Right renal cortex interstitium (tissue), 3 donors: ENCODE measurements around the gene SPOP. TPM values are rescaled to one million over a fixed set of nuclear protein-coding genes. Genes with fewer than 3 reads are reported as not detected.
"Not testable (repeated sequence)": the region's sequence is repeated elsewhere in the genome, so short reads cannot be mapped to it uniquely, and the experiment has no call there.

Source experiments
- DNase-seq, 3 donors: peaks; one replicate each; pipeline ENCODE4 v3.0.0-alpha.2; 2013; ENCODE audit warnings: low read depth in 3 of 3, low spot score in 2 of 3
- polyA plus RNA-seq, 3 donors: library from polyadenylated mRNA; unstranded; fragments of 120-200 nt; gene quantifications; one replicate each; pipeline ENCODE4 v1.2.1, GENCODE V29; 2013; ENCODE audit not compliant: insufficient read length in 3 of 3

SPOP gene
- polyA plus RNA-seq, 3 donors = 62.8 to 70.9 (median 65.7) TPM

DNA sequence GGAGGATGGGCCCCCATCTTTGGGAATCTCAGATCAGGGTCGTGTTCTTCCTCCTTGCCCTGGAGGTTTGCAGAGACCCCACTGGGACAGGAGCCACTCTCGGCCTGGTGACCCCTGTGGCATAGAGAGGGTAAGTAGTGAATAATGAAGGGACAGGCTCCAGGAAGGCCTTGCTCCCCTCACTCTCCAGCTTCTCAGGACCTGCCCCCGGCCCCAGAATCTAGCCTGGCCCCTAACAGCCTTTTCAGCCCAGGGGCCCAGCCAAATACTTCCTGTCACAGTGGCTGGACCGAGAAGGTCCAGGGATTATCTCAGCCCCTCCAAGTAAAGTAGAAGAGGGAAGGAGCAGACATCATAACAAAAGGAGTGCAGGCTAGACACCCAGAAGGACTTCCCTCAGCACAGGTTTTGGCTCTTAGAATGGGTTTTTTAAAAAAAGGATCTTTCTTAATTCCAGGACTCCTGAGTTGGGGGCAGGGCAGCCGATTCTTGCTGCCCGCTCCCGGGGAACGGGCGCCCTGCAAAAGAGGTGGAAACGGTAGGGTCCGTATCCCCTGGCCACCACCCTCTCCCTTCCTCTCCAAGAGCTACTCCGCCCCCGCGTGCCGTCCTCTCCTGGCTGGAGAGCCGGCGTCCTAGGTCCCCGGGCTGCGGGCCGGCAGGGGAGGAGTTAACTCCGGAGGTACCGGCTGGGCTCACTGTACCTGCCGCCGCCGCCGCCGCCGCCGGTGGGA lies 102.8 kb downstream of the SPOP start:
- DNase-seq = no peak

DNA sequence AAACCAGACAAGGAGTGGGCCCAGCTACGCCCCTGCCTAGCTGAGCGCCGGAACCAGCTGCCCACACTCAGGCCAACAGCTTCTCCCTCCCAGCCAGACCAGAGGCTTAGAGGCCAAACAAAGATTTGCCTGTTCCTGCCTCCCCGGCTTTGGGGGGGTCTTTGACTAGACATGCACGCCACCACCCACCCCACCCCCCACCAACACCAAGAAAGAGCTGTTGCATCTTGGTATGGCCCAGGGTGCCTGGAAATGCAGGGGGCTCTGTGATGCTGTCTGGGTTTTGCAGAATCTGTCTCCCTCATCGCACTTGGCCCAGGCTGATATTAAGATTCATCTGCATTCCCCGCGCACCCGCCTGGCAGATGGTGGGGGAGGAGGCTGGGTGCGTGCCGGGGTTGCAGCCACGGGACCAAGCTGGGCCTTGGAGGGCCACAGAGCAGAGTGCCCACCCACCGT lies 103.5 kb downstream of the SPOP start:
- no peak for DNase-seq

DNA sequence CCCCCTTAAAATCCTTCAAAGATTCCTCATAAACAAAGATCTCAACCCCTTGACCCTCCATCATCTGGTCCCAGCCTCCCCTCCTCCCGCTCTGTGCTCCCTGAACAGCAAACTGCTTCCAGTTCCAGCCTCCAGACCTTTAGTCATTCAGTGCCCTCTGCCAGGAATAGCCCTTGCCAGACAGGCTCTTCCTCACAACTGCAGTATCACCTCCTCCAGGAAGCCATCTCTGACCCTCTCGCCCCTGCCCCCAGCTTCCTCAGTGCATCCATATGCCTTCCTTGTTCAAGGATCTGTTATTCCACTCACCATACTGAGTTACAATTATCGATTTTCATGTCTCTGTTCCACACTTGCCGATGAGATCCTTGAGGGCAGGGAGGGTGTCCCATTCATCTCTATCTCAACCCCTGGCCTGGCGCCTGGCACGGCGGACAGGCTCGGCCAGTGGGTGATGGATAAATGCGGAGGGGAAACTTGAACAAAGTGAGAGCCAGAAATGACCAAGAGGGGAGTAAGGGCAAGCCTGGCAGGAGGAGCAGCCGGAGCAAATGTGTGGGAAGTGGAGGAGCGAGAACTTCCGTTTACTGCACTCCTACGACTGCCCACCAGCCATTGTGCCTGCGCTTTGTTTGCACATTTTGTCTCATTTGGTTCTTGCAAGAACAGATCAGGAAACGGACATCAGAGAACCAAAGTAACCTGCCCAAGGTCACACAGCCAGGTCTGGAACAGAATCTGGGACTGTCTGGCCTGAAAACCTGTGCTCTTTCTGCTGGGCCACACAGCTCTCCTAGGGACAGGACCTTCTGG lies 104.2 kb downstream of the SPOP start:
- DNase-seq = no peak

DNA sequence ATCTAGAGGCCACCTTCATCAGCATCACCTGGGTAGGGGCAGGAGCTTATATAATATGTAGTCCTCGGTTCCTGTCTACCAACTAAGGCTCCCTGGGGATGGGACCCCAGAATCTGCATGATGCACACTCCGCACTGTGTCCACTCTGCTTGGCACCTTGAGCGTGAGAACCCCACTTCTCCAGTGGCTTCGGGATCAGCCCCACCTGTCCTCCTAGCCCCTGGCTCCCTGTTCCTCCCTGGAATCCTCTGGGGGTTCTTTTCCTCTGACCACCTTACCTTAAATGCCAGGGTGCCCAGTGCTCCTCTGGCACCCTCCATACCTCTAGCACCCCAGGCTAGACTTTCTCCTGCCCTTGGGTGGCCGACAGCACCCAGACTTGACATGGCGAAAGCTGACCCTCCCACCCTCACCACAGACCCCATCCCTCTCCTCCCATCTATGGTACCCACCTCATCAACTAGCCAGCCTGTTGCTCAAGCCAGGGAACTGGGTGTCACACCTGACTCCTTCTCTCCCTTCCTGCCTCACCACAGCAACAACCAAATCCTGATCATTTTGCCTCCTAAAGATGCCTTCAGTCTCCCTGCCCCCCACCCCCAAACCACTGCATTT lies 105.0 kb downstream of the SPOP start:
- no peak for DNase-seq

DNA sequence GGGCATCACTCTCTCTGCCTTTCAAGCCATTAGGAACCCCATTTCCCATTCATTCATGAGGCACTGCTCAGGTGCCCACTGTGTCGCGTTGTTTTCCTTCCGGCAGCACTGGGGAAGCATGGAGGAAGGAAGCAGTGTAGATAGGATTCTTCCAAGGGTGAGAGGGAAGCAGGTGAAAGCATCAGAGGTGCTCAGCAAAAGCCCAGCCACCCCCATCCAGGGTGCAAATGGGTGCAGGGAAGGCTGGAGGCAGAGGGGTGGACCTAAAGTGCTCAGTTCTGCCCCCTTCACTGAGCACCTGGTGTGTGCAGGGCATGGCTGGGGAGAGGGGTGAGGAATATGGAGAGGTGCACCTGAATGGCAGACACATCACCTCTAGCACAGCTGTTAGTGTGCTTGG lies 105.7 kb downstream of the SPOP start:
- DNase-seq = no peak

DNA sequence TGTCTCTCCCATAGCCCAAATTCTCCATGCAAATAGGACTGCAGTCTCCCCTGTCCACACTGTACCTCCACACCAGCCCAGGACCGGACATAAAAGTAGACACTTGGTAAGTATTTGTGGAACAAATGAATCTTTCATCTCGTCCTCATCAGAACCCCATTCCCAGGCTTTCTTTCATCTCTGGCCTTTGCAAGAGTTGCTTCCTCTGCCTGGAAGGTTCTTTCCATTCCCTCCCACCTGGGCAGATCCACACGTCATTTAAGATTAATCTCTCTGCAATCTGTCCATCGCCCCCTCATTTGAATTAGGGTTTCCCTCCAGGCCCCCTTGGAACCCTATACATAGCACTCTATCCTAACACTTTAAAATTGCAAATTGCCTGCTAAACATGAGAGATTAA lies 106.1 kb downstream of the SPOP start:
- DNase-seq = no peak

DNA sequence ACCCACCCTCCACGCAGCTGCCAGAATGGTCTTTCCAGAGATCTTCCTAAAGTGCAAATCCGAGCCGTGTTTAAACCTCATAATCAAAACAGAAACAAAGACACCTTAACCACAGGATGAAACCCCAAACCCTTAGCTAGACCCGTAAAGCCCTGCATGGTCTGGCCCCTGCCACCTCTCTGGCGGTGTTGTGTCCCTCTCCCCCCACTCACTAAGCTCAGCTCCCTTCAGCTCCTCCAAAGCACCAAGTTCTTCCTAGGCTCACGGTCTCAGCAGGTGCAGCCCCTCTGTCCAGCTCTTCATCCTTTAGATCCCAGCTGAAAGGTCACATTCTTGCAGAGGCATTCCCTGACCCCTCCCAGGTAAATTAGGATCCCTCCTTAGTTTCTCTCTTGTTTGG lies 106.6 kb downstream of the SPOP start:
- DNase-seq = no peak

DNA sequence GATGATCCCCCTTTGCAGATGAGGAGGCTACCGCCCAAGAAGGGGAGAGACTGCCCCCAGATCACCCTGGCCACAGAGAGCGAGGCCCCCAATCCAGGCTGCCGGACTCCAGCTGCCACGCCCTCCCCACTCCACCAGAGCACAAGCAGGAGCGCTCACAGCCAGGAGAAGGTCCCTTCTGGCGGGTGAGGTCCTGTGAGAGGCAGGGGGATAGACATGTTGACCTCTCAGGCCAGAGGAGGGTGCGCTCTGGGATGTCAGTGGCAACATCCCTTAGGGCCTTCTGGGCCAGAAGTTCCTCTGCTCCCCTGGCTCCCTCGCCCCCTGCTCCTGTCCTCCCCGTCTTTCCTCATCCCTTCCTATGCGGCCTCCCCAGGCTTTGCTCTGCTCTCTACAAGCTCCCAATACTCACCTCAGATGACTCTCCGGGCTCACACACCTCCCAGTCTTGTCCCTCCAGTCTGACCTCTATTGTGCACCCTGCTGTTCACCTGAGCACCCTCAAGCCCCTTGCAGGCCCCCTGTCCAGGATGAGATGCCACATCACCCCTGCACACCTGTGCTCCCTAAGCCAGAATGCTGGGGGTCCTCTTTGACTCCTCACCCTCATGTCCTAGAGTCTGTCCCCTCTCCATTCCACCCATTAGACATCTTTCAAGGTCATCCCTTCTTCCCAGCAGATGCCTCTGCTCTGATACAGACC lies 107.2 kb downstream of the SPOP start:
- no peak for DNase-seq

DNA sequence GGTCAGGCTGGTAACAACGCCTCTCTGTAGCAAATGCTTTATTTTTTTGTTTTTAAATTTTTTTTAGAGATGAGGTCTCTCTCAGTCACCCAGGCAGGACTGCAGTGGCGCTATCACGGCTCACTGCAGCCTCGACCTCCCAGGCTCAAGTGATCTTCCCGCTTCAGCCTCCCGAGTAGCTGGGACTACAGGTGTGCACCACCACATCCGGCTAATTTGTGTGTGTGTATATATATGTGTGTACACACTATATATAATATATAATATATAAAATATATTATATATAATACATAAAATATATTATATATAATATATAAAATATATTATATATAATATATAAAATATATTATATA lies 109.2 kb downstream of the SPOP start:
- not testable (repeated sequence) for DNase-seq

DNA sequence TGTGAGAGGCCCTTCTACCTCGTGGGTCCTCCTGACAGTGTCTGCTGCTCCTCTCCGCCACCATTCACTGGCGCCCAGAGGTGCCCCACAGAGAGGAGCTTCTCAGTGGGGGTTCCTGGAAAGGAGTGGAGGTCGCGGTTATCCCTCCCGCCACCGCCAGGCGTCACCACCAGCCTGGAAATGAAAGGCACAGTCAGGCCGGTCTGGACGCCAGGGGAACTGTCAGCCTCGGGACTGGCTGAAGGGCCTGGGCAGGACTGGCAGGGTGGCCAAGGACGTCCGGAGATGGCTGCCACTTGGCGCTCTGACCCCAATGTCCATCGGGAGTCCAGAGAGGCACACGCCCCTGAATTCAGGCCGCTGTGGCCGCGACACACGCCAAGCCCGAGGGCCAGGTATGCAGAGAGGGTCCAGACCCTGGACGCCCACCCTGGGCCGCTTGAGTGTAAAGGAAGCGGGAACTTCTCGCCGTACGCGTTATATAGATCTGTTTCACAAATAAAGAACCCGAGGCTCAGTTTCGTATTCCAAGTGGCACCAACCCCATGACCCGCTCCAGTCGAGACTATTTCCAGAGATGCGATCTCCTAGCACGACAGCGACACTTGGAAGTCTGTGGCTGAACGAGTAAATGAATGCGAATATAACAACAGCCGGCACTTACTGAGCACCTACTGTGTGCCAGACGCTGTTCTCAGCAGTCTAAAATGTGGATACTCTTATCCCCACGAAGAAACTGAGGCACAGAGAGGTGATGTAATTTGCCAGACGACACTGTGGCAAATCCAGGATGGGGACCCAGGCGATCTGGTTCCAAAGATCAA lies 109.8 kb downstream of the SPOP start:
- DNase-seq = peak in 2 of 3 donors; percentile 45 to 60

DNA sequence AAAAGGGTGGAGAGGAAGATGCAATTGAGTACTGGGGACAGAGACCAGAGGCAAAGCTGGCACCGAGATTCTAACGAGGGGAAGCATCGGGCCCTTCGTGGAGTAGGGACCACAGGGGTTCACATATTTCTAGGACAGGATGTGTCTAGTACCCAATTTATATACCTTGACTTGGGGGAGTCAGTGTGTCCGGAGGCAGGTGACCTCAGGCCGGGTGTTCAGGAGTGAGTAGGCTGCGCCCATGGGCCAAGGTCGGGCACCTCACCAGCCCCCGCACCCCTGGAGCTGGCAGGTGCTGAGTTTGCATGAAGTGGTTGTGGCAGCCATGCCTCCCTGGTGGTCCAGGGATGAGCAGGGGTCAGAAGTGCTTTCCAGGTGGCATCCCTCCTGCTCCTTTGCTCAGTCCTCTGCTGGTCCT lies 110.8 kb downstream of the SPOP start:
- DNase-seq = no peak

DNA sequence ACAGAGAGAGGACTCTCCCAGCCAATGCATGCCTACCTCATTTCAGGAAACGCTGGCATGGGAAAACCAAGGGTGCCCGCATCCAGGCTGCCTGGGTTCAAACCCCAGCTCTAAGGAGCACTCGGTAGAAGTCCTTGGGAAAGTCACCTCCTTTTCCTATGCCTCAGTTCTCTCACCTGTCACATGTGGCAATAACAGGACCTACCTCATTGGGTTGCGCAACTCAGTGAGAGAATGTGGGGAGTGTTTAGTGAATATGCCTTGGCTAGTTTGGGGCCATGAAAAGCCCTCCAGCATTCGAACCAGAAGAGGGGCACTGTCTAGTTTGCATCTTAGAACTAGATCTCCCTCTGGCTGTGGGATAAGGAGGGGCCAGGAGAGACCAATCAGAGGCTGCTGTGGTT lies 111.2 kb downstream of the SPOP start:
- no peak for DNase-seq

DNA sequence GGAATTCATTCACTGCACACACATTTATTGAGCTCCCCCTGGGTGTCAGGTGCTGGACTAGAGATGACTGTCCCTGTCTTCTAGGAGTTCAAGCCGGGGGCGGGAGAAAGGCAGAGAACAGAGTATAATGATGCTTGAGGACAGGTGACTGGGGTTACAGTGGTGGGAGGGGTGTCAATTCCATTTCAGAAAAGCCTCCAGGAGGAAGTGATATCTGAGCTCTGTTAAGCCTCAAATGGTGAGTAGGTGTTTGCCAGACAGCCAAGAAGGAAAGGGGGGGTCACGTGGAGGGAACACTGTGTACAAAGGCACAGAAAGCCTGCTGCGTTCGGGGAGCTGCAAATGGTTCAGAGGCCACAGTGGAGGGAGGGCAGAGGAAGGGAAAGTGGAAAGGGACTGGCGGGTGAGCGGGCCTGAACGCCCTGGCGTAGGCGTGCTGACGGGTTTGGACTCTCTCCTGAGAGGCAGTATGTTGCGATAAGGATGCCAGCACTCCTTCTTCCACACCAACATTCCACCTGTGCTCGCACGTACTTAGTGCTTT lies 111.9 kb downstream of the SPOP start:
- DNase-seq = no peak

DNA sequence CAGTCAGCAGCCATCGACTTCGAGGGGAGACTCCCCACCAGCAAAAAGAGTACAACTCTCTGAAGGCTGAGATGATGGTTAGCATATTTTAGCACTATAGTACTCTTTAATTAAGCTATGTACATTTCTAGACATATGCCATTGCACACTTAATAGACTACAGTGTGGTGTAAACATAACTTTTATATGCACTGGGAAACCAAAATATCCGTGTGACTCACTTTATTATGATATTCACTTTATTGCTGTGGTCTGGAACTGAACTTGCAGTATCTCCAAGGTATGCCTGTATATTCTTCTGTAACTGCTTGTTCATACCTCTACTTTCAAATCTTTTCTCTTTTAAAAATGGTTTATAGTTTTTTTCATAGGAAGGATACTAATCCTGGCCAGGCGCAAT lies 113.3 kb downstream of the SPOP start:
- DNase-seq = no peak

DNA sequence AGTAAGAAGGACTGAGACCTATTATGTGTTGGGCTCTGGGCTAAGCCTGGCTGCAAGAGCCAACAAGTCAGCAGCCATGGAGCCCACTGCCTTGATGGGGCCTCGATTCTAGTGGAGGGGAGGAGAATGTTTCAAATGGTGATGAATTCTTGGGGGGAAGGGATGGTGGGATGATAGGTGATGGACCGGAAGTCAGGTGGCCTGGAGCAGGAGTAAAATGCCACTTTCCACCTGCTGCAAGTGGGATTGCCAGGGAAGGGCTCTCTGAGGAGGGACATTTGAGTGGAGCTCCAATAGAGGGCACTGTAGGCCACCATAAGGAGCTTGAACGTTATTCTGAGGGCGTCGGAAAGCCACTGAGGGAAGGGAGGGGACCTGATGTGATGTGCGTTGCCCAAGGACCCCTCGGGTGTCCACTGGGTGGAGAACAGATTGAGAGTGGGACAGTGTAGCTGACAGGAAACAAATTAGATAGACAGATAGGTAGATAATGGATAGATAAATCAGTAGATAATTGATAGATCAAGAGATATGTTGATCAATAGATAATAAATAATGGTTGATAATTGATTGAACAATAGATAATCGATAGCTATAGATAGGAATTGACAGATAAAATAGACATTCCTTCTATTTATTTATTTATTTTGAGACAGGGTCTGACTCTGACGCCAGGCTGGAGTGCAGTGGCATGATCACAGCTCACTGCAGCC lies 120.4 kb downstream of the SPOP start:
- DNase-seq = no peak

DNA sequence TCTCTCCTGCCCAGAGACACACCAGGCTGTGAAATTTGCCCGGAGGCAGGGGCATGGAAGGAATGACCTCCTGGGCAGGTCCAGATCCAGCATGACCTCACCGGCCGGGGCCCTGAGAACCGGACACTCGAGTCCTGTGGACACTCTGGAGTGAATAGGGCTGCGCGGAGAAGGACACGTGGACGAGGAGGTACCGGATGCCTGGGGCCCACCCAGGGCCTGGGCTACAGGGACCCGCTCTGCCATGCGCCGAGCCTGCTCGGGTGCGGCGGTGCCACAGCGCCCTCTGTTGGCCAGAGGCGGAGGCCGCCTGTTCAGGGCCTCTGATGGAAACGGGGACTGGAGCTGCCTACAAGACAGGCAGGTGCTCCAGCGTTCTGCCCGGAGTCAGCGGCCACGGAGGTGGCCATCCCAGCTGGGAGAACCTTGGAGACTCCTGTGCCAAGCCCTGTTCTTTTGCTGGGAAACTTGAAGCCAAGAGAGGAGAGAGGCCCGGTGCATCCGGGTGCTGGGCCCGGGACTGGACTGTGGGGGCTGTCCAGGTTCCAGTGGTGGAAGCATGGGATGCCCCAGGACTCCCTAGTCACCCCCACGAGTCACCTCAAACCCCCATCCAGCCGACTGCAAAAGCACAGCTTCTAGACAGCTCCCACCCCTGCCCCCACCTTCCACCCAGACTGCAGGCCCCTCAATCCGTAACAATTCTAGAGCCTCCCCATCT lies 121.5 kb downstream of the SPOP start:
- DNase-seq = no peak

DNA sequence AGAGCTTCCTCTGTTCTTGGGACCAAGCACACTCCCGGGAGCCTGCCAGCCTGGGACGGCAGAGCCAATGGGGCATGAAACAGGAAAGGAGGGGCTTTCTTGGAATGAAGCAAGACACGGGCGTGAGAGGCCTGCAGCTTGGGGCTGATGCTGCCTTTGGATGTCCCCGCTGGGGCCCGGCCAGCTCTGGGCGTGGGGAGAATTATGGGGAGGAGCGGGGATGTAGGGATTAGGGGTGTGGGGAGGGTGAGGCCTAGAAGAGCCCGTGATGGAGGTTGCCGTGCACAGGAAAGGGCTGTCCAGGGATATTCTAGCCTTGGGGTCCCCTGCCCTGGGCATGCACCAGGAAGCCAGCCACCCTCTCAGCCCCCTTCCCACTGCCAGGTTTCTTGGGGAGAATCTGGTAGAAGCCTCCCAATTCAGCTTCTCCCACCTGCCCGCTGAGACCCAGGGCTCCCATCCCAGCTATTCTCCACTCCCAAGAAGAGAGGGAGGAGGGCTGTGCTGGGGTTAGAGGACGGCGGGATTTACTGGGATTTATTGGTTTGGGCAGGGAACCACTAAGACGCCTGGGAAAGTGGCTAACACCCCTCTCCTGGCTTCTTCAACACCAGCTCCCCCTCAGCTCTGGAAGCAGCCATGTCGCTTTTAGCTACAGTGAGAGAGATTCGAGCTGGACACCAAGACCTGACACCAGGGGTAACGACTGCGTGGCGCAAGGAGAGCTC lies 122.2 kb downstream of the SPOP start:
- DNase-seq = no peak
